ENCODE measurements around the gene WFDC13.

- TF ChIP-seq CTCF (IDR thresholded peaks at IDR 0.05) = no peak
- no peak for TF ChIP-seq POLR2A (IDR thresholded peaks at IDR 0.05)
Observed at GRCh38 chr20:45725134-45725533, 23.3 kb downstream of the WFDC13 start.
